Measurements from ENCODE around the gene VCX. TPM values are rescaled to one million over a fixed set of nuclear protein-coding genes. Genes with fewer than 3 reads are reported as not detected.

The VCX gene
- total and polyA plus RNA-seq, 9 of the 15 experiments (the other 6 are each of a cell fraction or from before 2014, with no cell fraction given) = 0.83 to 35.3 (median 9.5) TPM

- BruUV-seq (replicated peaks) = no TSS peak
- FAIRE-seq (no peak), ATAC-seq (no peak), DNase-seq (ENCODE audit: extremely low read depth in 1 of 4, low spot score in 3 of 4) (no peak)
- ChIA-PET POLR2A (no interaction called here), CTCF (ENCODE audit: low intra/inter-chr PET ratio) (no interaction called here)
- Histone ChIP-seq H3K9ac (ENCODE audit: insufficient read depth in 1 of 2, low read depth in 2 of 2, low read length in 2 of 2) (no peak overlapping the region), H3K27me3 (ENCODE audit: control insufficient read depth in 2 of 2, insufficient read depth in 2 of 2, low read length in 2 of 2) (no peaks in the 10 kb centered on the region), H3K9me1 (ENCODE audit: control insufficient read depth, insufficient read depth, low read length) (no peaks in the 10 kb centered on the region), H2AFZ (ENCODE audit: low read depth, low read length) (no peak overlapping the region), H3K36me3 (ENCODE audit: control insufficient read depth, insufficient read depth, low read length) (no peaks in the 10 kb centered on the region), H4K20me1 (replicated peaks; ENCODE audit: control insufficient read depth, insufficient read depth, low read length) (no peaks in the 10 kb centered on the region), H3K4me2 (ENCODE audit: insufficient read depth, low read length) (no peak overlapping the region), H3K4me3 (no peak overlapping the region), H3K79me2 (ENCODE audit: control insufficient read depth, insufficient read depth, low read length) (no peaks in the 10 kb centered on the region), H3K27ac (ENCODE audit: extremely low read depth, low read depth, low read length) (no peak overlapping the region), H3K4me1 (replicated peaks in 1 of 2; ENCODE audit: control insufficient read depth in 2 of 2, insufficient read depth in 2 of 2, low read length in 2 of 2) (no peaks in the 10 kb centered on the region), H3K9me3 (replicated peaks; ENCODE audit: control insufficient read depth, insufficient read depth, low read depth, low read length) (no peaks in the 10 kb centered on the region)
- in situ Hi-C loops (cut with MboI) = no loop called here
- 0% methylated on average over 1 of the region's 3 CpGs for WGBS (ENCODE audit: insufficient coverage, low coverage, missing lambda C conversion rate)
- TF ChIP-seq RBM39 (optimal IDR thresholded peaks at IDR 0.05; ENCODE audit: low read depth, low read length) (no peak), JUN (IDR thresholded peaks at IDR 0.05; ENCODE audit: borderline replicate concordance, low read depth, low read length) (no peak), JUN (CRISPR knock-in tag; IDR thresholded peaks at IDR 0.05; ENCODE audit: borderline replicate concordance) (no peak), CEBPG (CRISPR knock-in tag; IDR thresholded peaks at IDR 0.05) (no peak), CEBPG (tag; conservative IDR thresholded peaks at IDR 0.05 in 1 of 2, IDR thresholded peaks at IDR 0.05 in 1 of 2) (no peak), SMAD2 (IDR thresholded peaks at IDR 0.05; ENCODE audit: low read depth, low read length) (no peak)
- intact Hi-C loops (cut with micrococcal nuclease) = no loop called here
These were observed 1.7 kb upstream of the VCX start for GRCh38 chrX:7841084-7841805.

- no peak for FAIRE-seq
- TF ChIP-seq SMARCB1 (IDR thresholded peaks at IDR 0.05; ENCODE audit: insufficient read length, low read depth) (no peak), ILK (tag; IDR thresholded peaks at IDR 0.05; ENCODE audit: borderline replicate concordance, low read depth) (no peak), CREB5 (CRISPR knock-in tag; IDR thresholded peaks at IDR 0.05) (no peak), RBM25 (IDR thresholded peaks at IDR 0.05; ENCODE audit: low read depth, low read length, severe bottlenecking) (no peak), CTCF (IDR thresholded peaks at IDR 0.05 in 2 of 3, conservative IDR thresholded peaks at IDR 0.05 in 1 of 3; ENCODE audit: insufficient read depth in 2 of 3, low read depth in 1 of 3, low read length in 3 of 3) (no peak), ZNF146 (CRISPR knock-in tag; IDR thresholded peaks at IDR 0.05; ENCODE audit: unreplicated experiment) (no peak), ESRRB (CRISPR knock-in tag; IDR thresholded peaks at IDR 0.05; ENCODE audit: borderline replicate concordance) (no peak)
These were observed 9.2 kb downstream of the VCX start for GRCh38 chrX:7852166-7852565.

More at GRCh38 chrX:7852166-7852565, 9.2 kb downstream of the VCX start:
- Histone ChIP-seq H3K9ac (ENCODE audit: insufficient read depth in 1 of 2, low read depth in 2 of 2, low read length in 2 of 2) (no peak overlapping the region), H3K9me3 (replicated peaks; ENCODE audit: control insufficient read depth, insufficient read depth, low read depth, low read length) (no peaks in the 10 kb centered on the region), H3K36me3 (ENCODE audit: control insufficient read depth, insufficient read depth, low read length) (no peaks in the 10 kb centered on the region), H3K4me3 (no peak overlapping the region), H4K20me1 (replicated peaks; ENCODE audit: control insufficient read depth, insufficient read depth, low read length) (no peaks in the 10 kb centered on the region), H3K4me1 (replicated peaks in 1 of 2; ENCODE audit: control insufficient read depth in 2 of 2, insufficient read depth in 2 of 2, low read length in 2 of 2) (no peaks in the 10 kb centered on the region), H3K9me1 (ENCODE audit: control insufficient read depth, insufficient read depth, low read length) (no peaks in the 10 kb centered on the region), H3K4me2 (ENCODE audit: insufficient read depth, low read length) (no peak overlapping the region), H3K27me3 (ENCODE audit: control insufficient read depth in 2 of 2, insufficient read depth in 2 of 2, low read length in 2 of 2) (no peaks in the 10 kb centered on the region), H3K27ac (ENCODE audit: extremely low read depth, low read depth, low read length) (no peak overlapping the region), H2AFZ (ENCODE audit: low read depth, low read length) (no peak overlapping the region), H3K79me2 (ENCODE audit: control insufficient read depth, insufficient read depth, low read length) (no peaks in the 10 kb centered on the region)
- CTCF ChIA-PET (ENCODE audit: low intra/inter-chr PET ratio) = no interaction called here
- ATAC-seq = no peak
- in situ Hi-C loops (cut with MboI) (no loop called here), intact Hi-C loops (cut with micrococcal nuclease) (no loop called here)
- POLR2A ChIA-PET = no interaction called here
- WGBS (ENCODE audit: insufficient coverage, low coverage, missing lambda C conversion rate) = 0% methylated on average over 1 of the region's 1 CpG
- DNase-seq (ENCODE audit: extremely low read depth in 1 of 4, low spot score in 3 of 4) = no peak
- BruUV-seq (replicated peaks) = no TSS peak

All from K562 (cell line).